WTC11 (cell line): ENCODE results near the gene CACNA2D3.

Experiments
- ATF2 ChIP-seq: sonication (generic); formaldehyde crosslinking; IDR thresholded peaks from 2 replicates; pipeline ENCODE4 v1.8.1; 2022; ENCODE audit warnings: low read depth, missing genetic modification reagents, borderline replicate concordance
- CTCF ChIP-seq: fragments of 200-600 bp; IDR thresholded peaks from 2 replicates; pipeline ENCODE4 v1.8.0; 2022; ENCODE audit warnings: antibody characterized with exemption
- FOXP4 ChIP-seq: sonication (generic); formaldehyde crosslinking; IDR thresholded peaks from 2 replicates; pipeline ENCODE4 v1.8.0; 2022; ENCODE audit warnings: mild to moderate bottlenecking, missing genetic modification reagents
- GRHL2 ChIP-seq: fragments of 250-450 bp; sonication (Bioruptor Pico); IDR thresholded peaks from 2 replicates; pipeline ENCODE4 v1.8.0; 2022; ENCODE audit warnings: mild to moderate bottlenecking, moderate library complexity; ENCODE audit not compliant: insufficient replicate concordance, severe bottlenecking
- GTF2I ChIP-seq: fragments of 250-450 bp; sonication (Bioruptor Pico); conservative IDR thresholded peaks from 2 replicates; pipeline ENCODE4 v1.4.0; 2021; ENCODE audit warnings: mild to moderate bottlenecking
- PREB ChIP-seq: sonication (generic); formaldehyde crosslinking; IDR thresholded peaks from 2 replicates; pipeline ENCODE4 v1.8.1; 2022; ENCODE audit warnings: mild to moderate bottlenecking, missing genetic modification reagents, moderate library complexity, borderline replicate concordance
- TEAD4 ChIP-seq: sonication (generic); formaldehyde crosslinking; IDR thresholded peaks from 2 replicates; pipeline ENCODE4 v1.8.0; 2022; ENCODE audit warnings: mild to moderate bottlenecking, missing genetic modification reagents
- USF1 ChIP-seq: sonication (generic); formaldehyde crosslinking; IDR thresholded peaks from 2 replicates; pipeline ENCODE4 v1.8.0; 2022; ENCODE audit warnings: mild to moderate bottlenecking, missing genetic modification reagents
- ZNF416 ChIP-seq: fragments of 250-450 bp; sonication (Bioruptor Pico); IDR thresholded peaks from 2 replicates; pipeline ENCODE4 v1.9.0; 2021; ENCODE audit warnings: mild to moderate bottlenecking, inconsistent platforms
- TF ChIP-seq, protein P1 (sequence below): sonication (generic); formaldehyde crosslinking; conservative IDR thresholded peaks from 2 replicates; pipeline ENCODE4 v1.8.1; 2022; ENCODE audit warnings: mild to moderate bottlenecking, missing genetic modification reagents
- TF ChIP-seq, protein P2 (sequence below): sonication (generic); formaldehyde crosslinking; IDR thresholded peaks from 2 replicates; pipeline ENCODE4 v1.8.1; 2022; ENCODE audit warnings: low read depth, mild to moderate bottlenecking, moderate library complexity, missing genetic modification reagents, borderline replicate concordance

GRCh38 chr3:55089211-55089610 lies 966.9 kb downstream of the CACNA2D3 start:
- TF ChIP-seq GTF2I (no peak), ATF2 (CRISPR knock-in tag) (no peak), CTCF (no peak), GRHL2 (no peak), ZNF416 (CRISPR knock-in tag) (no peak), FOXP4 (CRISPR knock-in tag) (no peak), TEAD4 (CRISPR knock-in tag) (no peak), PREB (CRISPR knock-in tag) (no peak), USF1 (CRISPR knock-in tag) (no peak)
- TF ChIP-seq, protein P1, sequence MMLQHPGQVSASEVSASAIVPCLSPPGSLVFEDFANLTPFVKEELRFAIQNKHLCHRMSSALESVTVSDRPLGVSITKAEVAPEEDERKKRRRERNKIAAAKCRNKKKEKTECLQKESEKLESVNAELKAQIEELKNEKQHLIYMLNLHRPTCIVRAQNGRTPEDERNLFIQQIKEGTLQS (CRISPR knock-in tag), result no peak
- TF ChIP-seq, protein P2, sequence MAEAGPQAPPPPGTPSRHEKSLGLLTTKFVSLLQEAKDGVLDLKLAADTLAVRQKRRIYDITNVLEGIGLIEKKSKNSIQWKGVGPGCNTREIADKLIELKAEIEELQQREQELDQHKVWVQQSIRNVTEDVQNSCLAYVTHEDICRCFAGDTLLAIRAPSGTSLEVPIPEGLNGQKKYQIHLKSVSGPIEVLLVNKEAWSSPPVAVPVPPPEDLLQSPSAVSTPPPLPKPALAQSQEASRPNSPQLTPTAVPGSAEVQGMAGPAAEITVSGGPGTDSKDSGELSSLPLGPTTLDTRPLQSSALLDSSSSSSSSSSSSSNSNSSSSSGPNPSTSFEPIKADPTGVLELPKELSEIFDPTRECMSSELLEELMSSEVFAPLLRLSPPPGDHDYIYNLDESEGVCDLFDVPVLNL (CRISPR knock-in tag), result no peak
